Activated gamma-delta T cell treated with Interleukin-2 at 50 U/mL for 16 hours (primary cell): Measurements from ENCODE around the gene CLCN4.

Experiments
- DNase-seq: peaks from one replicate; pipeline ENCODE4 v3.0.0-alpha.2; 2020

The CLCN4 gene

DNA sequence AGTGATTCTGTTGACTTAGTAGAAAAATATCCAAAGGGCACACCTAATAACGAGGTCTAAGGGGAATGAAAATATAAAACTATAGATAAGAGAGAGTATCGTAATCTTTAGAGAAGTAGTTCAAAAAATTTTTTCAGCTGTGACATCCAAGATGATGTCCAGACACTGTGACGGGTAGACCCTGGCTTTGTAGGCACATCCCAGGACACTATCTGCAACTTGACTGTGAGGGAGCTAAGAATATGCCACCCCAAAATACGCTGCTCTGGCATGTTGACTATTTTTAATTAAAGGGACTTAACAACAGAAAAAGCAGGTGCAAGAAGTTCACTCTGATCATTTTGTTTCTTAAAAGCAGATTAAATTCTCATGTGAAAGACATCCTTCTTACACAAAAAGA lies 89.5 kb downstream of the CLCN4 start:
- no peak for DNase-seq

DNA sequence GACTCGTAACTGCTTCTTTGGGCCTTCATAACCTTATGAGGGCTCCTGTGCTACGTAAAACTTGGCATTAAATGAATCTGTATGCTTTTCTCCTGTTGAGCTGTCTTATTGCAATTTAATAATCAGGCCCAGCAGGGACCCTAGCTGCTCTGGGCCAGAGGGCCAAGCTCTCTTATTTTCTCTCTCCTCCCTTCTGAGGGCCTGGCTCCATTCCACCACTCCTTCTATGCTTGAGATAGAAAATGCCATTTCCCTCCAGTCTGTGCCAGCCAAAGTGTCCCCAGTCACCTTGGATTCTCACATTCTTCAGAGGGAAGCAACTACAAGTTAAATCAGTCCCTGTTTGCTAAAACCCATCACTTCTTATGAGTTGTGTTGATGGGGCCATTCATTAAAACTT lies 90.1 kb downstream of the CLCN4 start:
- DNase-seq: no peak

DNA sequence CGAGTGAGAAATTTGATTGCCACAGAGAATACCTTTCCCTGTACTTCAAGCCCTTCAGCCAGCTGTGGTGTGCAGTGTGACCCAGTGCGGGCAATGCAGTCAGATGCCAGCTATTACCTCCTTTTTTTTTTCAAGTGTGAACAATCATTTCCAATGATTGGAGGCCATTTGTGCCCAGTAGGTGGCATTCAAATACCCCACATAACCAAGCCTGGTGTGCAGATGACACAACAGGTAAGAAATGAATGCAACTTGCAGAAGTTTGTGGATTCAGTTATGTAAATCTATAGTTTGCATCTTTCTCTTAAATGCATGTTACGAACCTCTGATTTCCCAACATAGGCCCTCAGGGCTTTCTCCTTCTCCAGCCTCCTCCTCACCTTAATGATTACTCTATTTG lies 98.0 kb downstream of the CLCN4 start:
- DNase-seq: no peak

DNA sequence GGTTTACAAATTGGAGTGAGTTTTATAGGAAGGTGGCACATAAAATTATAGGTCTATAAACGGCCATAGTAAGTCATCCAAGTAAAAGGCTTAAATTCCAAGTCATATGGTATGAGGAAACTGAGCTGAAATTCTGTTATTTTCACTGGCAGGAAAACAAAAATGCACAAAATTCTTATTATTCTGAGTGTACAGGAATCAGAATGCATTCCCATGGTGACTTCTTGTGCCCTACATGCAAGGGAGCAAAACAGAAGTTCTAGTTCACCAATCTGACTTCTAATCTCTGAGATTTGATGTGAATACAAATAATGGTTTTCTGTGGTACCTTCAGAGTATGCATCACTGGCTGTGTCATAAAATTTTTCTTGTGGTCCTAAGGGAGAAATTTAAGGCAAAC lies 102.9 kb downstream of the CLCN4 start:
- no peak for DNase-seq

DNA sequence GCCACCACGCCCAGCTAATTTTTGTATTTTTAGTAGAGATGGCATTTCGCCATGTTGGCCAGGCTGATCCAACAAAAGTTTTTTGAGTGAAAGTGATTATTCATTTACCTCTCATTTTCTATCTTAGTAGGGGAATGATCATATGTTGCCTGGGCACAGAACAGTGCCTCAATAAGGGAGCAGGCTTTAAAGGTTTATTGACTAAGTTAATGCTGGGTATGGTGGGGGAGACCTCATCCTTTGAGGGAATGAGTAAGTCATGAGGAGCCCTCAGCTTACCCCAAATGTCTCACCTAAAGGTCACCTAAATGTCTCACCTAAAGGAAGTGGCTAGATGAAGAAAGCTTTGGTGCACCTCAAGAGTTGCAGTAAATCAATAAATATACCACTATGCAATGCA lies 109.0 kb downstream of the CLCN4 start:
- no peak for DNase-seq

DNA sequence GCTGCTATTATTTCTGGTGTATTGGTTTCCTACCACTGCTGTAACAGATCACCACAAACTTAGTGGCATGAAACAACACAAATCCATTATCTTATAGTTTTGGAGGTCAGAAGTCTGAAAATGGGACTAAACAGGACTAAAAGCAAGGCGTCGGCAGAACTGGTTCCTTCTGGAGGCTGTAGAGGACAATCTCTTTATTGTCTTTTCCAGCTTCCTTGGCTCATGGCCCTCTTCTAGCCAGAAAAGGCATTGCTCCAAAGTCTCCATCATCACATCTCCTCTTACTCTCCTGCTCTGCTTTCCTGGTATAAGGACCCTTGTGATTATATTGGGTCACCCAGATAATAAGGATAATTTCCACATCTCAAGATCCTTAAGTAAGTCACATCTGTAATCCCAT lies 121.9 kb downstream of the CLCN4 start:
- no peak for DNase-seq

DNA sequence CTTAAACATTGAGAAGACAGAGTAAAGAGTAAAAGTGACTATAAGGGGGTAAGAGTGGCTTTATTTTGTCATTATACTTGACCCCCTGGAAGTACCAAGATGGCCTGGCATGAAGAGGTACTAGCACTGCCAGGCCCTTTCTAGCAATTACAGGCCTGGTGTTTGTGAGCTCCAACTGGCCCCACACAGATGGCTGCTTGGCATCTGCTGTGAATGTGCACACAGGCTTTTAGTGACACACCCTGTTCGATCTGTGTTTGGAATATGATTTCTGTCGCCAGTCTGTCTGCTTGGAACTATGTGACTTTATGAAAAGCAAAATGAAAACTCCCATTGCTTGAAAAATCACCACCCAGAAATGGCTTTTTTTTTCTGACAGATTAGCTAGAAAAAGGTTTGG lies 123.3 kb downstream of the CLCN4 start:
- DNase-seq: no peak

DNA sequence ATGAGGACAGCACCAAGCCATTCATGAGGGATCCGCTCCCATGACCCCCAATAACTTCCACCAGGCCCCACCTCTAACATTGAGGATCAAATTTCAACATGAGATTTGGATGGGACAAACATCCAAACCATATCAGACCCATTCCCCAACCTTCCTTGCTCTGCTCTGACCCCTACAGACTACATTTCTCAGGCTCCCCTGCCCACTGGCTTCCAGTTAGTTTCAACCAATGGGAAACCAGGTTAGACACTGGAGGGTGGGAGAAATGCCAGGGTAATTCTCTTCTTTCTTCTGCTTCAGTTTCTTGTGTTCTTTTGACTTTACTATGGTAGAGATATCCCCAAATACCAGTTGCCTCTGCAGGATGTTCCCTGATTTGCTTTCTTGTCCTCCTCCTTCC lies 125.7 kb downstream of the CLCN4 start:
- no peak for DNase-seq

DNA sequence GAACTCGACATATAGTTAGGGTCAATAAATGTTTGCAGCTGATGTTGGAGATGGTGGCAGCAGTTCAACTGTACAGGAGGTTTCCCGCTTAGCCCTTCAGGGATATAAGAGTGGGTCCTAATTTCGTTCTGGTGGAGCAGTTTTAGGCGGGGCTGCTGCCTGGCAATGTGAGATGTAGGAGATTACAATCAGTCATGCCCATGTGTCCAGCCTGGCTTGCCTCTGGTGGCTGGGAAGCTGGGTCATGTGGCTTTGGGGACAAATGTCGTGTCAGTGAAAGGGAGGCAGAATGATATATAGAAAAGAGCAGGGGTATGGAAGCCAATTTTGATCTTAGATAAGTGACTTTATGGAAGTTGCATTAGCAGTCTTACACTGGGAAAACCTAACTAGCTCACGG lies 129.4 kb downstream of the CLCN4 start:
- DNase-seq: no peak
